ENCODE data around the gene DVL2.

DVL2 gene

DNA sequence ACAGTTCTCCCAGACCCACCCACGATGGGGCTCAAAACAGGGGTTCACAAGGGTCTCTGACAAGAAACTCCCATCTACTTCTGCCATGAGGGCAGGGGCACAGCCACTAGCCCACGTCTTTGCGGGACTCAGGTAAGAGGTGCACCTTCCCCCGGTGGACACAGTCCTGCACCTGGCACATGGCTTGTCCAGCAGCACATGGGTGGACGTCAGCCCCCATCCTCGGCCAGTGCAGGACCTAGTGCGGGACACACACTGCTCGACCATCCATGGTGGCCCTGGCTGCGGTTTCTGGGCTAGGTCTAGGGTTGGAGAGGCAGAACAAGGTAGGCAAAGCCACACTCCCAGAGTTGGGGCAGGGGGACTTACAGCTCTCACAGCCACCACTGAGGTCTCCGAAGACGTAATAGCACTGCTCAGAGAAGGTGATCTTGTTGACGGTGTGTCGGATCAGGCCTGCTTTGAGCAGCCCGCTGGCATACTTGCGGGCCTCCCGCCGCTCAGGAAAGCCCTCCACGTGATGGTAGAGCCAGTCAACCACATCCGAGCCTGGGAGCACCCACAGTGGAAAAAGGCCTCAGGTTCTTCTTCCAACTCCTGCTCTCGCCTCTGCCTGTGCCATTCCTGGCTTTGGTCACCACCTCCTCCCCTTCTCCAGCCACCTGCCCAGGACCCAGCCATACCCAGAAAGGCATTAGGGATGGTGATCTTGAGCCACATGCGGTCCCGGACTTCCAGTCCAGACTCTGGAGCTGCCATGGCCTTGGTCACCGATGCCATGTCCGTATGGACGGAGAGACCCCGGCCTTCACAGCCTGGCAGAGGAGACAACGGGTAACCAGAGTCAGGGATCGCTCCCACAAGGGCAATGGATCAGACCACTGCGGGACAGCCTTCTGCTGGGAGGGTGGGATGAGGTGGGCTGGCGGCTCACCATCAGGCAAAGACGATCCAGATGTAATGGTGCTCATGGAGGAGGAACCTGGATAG is 7.3 kb downstream of the DVL2 start:
- no peaks in the 10 kb centered on the region for H3K27me3 ChIP-seq (ENCODE audit: control insufficient read depth in 2 of 2, insufficient read depth in 2 of 2, low read length in 2 of 2)
- H3K27ac ChIP-seq (ENCODE audit: low read depth in 2 of 2, low read length in 2 of 2): no peak overlapping the region
- H3K36me3 ChIP-seq (ENCODE audit: control insufficient read depth in 2 of 2, insufficient read depth in 2 of 2, low read length in 2 of 2): peaks cover 72 to 77% of the 10 kb centered on the region in 2 donors
- H3K4me3 ChIP-seq (ENCODE audit: low read length in 2 of 2): no peak overlapping the region
- peaks cover 3 to 7% of the 10 kb centered on the region in 2 donors for H3K4me1 ChIP-seq (ENCODE audit: control insufficient read depth in 2 of 2, insufficient read depth in 2 of 2, low read length in 2 of 2)
- H3K9ac ChIP-seq (ENCODE audit: low read depth in 1 of 2, low read length in 2 of 2): no peak overlapping the region
- H3K9me3 ChIP-seq (ENCODE audit: control insufficient read depth in 2 of 2, low read length in 2 of 2): no peaks in the 10 kb centered on the region

DNA sequence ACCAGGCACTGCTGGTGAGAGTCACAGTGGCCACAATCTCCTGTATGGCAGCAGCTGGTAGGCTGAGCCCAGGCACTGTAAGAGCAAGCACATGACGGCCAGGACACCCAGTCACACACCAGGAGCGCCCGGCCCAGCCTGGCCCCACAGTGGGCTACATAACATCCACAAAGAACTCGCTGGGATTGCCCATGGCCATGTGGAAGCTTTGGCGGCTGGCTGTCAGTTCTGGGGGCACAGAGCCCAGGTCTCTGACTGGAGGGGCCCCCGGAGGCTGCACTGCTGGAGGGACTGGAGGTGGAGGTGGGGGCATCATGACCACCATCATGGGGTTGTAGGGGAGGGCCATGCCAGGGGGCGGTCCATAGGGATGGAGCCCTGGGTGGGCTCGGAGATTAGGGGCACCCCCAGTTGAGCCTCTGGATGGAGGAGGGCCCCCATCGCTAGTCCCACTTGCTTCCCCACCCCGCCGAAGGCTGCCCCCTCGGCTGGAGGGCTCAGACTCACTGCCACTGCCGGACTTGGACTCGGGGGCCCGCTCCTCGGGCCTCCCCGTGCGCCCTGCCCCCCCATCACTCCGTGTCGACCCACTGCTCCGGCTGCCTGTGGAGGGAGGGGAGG is 8.5 kb downstream of the DVL2 start:
- H3K9me3 ChIP-seq (ENCODE audit: control insufficient read depth in 2 of 2, low read length in 2 of 2): no peaks in the 10 kb centered on the region
- peaks cover 80 to 86% of the 10 kb centered on the region in 2 donors for H3K36me3 ChIP-seq (ENCODE audit: control insufficient read depth in 2 of 2, insufficient read depth in 2 of 2, low read length in 2 of 2)
- H3K27ac ChIP-seq (ENCODE audit: low read depth in 2 of 2, low read length in 2 of 2): no peak overlapping the region
- peaks cover 12 to 19% of the 10 kb centered on the region in 2 donors for H3K4me1 ChIP-seq (ENCODE audit: control insufficient read depth in 2 of 2, insufficient read depth in 2 of 2, low read length in 2 of 2)
- no peak overlapping the region for H3K4me3 ChIP-seq (ENCODE audit: low read length in 2 of 2)
- no peak overlapping the region for H3K9ac ChIP-seq (ENCODE audit: low read depth in 1 of 2, low read length in 2 of 2)
- H3K27me3 ChIP-seq (ENCODE audit: control insufficient read depth in 2 of 2, insufficient read depth in 2 of 2, low read length in 2 of 2): no peaks in the 10 kb centered on the region

DNA sequence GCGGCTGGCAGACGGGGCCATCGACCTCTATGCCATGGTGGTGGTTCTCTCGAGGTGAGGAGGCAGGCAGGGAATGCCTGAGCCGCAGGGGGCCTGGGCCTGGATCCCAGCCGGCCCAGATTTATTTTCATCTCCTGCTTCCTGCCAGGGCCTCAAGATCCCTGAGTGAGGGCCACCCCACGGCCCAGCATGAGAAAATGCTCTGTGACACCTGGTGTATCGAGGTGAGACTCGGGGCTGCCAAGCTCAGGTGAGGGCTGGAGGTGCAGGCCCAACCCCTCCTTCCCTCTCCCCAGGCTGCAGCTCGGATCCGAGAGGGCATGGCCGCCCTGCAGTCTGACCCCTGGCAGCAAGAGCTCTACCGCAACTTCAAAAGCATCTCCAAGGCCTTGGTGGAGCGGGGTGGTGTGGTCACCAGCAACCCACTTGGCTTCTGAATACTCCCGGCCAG is 9.6 kb downstream of the DVL2 start:
- peak overlapping the region in 1 of 2 donors; percentile 21 for H3K27ac ChIP-seq (ENCODE audit: low read depth in 2 of 2, low read length in 2 of 2)
- no peaks in the 10 kb centered on the region for H3K27me3 ChIP-seq (ENCODE audit: control insufficient read depth in 2 of 2, insufficient read depth in 2 of 2, low read length in 2 of 2)
- H3K4me3 ChIP-seq (ENCODE audit: low read length in 2 of 2): no peak overlapping the region
- H3K4me1 ChIP-seq (ENCODE audit: control insufficient read depth in 2 of 2, insufficient read depth in 2 of 2, low read length in 2 of 2): peaks cover 18 to 27% of the 10 kb centered on the region in 2 donors
- no peaks in the 10 kb centered on the region for H3K9me3 ChIP-seq (ENCODE audit: control insufficient read depth in 2 of 2, low read length in 2 of 2)
- H3K9ac ChIP-seq (ENCODE audit: low read depth in 1 of 2, low read length in 2 of 2): no peak overlapping the region
- peaks cover 70 to 77% of the 10 kb centered on the region in 2 donors for H3K36me3 ChIP-seq (ENCODE audit: control insufficient read depth in 2 of 2, insufficient read depth in 2 of 2, low read length in 2 of 2)

DNA sequence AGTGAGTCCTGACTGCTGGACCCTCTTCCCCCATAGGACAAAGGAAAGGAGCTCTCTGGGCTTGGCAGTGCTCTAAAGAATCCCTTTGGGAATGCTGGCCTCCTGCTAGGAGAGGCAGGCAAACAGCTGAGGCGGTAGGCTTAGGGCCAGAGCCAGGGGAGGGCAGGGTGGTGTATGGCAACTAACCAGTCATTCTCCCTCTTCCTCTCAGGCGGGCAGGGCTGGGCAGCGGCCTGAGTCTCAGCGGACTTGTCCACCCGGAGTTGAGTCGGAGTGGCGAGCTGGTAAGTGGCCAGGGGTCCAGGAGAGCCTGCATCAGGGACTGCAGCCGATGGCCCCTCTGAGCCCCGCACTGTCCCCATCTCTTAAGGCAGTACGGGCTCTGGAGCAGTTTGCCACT is 10.2 kb downstream of the DVL2 start:
- Histone ChIP-seq H3K27ac (ENCODE audit: low read depth in 2 of 2, low read length in 2 of 2) (no peak overlapping the region), H3K9ac (ENCODE audit: low read depth in 1 of 2, low read length in 2 of 2) (no peak overlapping the region), H3K36me3 (ENCODE audit: control insufficient read depth in 2 of 2, insufficient read depth in 2 of 2, low read length in 2 of 2) (peaks cover 64 to 71% of the 10 kb centered on the region in 2 donors), H3K27me3 (ENCODE audit: control insufficient read depth in 2 of 2, insufficient read depth in 2 of 2, low read length in 2 of 2) (no peaks in the 10 kb centered on the region), H3K9me3 (ENCODE audit: control insufficient read depth in 2 of 2, low read length in 2 of 2) (no peaks in the 10 kb centered on the region), H3K4me1 (ENCODE audit: control insufficient read depth in 2 of 2, insufficient read depth in 2 of 2, low read length in 2 of 2) (peaks cover 24 to 31% of the 10 kb centered on the region in 2 donors), H3K4me3 (ENCODE audit: low read length in 2 of 2) (no peak overlapping the region)

DNA sequence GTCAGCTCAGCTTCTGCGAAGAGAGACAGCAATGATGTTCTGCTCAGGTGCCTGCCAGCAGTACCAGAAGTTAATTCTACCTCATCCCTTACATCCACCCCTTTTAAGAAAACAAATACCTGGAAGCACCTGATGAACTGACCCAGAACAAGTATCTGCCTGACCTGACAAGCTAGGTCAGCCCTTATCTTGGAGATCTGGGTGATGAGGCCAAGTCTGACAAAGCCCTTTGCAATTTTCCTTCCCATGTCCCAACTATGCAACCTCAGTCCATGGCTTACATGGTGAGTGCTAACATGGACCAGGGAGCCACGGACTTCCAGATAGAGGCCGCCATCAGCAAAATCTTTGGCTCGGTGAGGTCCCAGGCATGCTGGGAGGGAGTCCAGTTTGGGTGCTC is 10.9 kb downstream of the DVL2 start:
- Histone ChIP-seq H3K4me3 (ENCODE audit: low read length in 2 of 2) (no peak overlapping the region), H3K27me3 (ENCODE audit: control insufficient read depth in 2 of 2, insufficient read depth in 2 of 2, low read length in 2 of 2) (no peaks in the 10 kb centered on the region), H3K9ac (ENCODE audit: low read depth in 1 of 2, low read length in 2 of 2) (no peak overlapping the region), H3K9me3 (ENCODE audit: control insufficient read depth in 2 of 2, low read length in 2 of 2) (no peaks in the 10 kb centered on the region), H3K27ac (ENCODE audit: low read depth in 2 of 2, low read length in 2 of 2) (no peak overlapping the region), H3K36me3 (ENCODE audit: control insufficient read depth in 2 of 2, insufficient read depth in 2 of 2, low read length in 2 of 2) (peaks cover 58 to 65% of the 10 kb centered on the region in 2 donors), H3K4me1 (ENCODE audit: control insufficient read depth in 2 of 2, insufficient read depth in 2 of 2, low read length in 2 of 2) (peaks cover 30 to 34% of the 10 kb centered on the region in 2 donors)

DNA sequence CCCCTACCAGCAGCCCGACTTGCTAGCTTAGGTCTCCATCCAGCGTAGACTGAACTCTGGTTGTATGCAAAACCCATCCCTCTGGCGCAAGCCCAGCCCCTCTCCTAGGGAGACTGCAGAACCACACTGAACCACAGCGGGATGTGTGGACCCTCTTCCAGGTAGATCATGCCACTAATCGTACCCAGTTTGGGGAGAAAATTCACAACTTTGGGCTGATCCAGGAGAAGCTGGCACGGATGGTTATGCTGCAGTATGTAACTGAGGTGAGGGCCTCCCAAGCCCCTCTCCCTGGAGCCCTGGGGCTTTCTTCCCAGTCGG is 11.4 kb downstream of the DVL2 start:
- no peak overlapping the region for H3K4me3 ChIP-seq (ENCODE audit: low read length in 2 of 2)
- no peak overlapping the region for H3K27ac ChIP-seq (ENCODE audit: low read depth in 2 of 2, low read length in 2 of 2)
- H3K9ac ChIP-seq (ENCODE audit: low read depth in 1 of 2, low read length in 2 of 2): no peak overlapping the region
- no peaks in the 10 kb centered on the region for H3K27me3 ChIP-seq (ENCODE audit: control insufficient read depth in 2 of 2, insufficient read depth in 2 of 2, low read length in 2 of 2)
- H3K36me3 ChIP-seq (ENCODE audit: control insufficient read depth in 2 of 2, insufficient read depth in 2 of 2, low read length in 2 of 2): peaks cover 54 to 61% of the 10 kb centered on the region in 2 donors
- peaks cover 34% of the 10 kb centered on the region in 2 donors for H3K4me1 ChIP-seq (ENCODE audit: control insufficient read depth in 2 of 2, insufficient read depth in 2 of 2, low read length in 2 of 2)
- H3K9me3 ChIP-seq (ENCODE audit: control insufficient read depth in 2 of 2, low read length in 2 of 2): no peaks in the 10 kb centered on the region

DNA sequence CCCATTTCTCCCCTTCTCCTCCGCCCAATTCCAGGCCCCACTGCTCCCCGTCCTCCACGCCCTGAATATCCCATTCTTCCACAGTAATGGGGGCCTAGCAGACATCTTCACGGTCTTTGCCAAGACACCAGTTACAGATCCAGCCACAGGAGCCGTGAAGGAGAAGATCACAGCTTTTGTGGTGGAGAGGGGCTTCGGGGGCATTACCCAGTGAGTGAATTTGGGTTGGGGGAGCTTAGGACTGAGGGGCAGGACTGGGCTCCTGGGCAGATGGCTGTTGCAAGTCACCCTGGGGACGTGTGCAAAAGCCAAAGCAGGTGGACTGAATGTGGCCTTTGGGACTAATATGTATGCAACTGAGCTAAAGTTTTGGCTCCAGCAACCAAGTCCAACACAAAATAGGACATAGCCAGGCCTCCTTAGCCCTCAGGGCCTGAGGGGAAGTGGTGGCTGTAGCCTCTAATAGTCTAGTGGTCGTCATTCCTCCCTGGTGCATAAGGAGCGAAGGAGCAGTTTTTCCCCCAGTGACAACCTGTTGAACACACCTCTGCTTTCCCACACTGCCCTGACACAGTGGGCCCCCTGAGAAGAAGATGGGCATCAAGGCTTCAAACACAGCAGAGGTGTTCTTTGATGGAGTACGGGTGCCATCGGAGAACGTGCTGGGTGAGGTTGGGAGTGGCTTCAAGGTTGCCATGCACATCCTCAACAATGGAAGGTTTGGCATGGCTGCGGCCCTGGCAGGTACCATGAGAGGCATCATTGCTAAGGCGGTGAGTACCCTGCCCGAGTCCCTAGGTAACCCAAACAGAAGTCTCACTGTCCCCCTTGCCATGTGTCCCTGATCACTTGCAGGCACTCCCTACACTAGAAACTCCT is 12.0 kb downstream of the DVL2 start:
- no peak overlapping the region for H3K27ac ChIP-seq (ENCODE audit: low read depth in 2 of 2, low read length in 2 of 2)
- H3K9me3 ChIP-seq (ENCODE audit: control insufficient read depth in 2 of 2, low read length in 2 of 2): no peaks in the 10 kb centered on the region
- H3K4me1 ChIP-seq (ENCODE audit: control insufficient read depth in 2 of 2, insufficient read depth in 2 of 2, low read length in 2 of 2): peaks cover 36 to 38% of the 10 kb centered on the region in 2 donors
- peak overlapping the region in 1 of 2 donors; percentile 32 for H3K9ac ChIP-seq (ENCODE audit: low read depth in 1 of 2, low read length in 2 of 2)
- no peak overlapping the region for H3K4me3 ChIP-seq (ENCODE audit: low read length in 2 of 2)
- peaks cover 51 to 56% of the 10 kb centered on the region in 2 donors for H3K36me3 ChIP-seq (ENCODE audit: control insufficient read depth in 2 of 2, insufficient read depth in 2 of 2, low read length in 2 of 2)
- H3K27me3 ChIP-seq (ENCODE audit: control insufficient read depth in 2 of 2, insufficient read depth in 2 of 2, low read length in 2 of 2): no peaks in the 10 kb centered on the region

DNA sequence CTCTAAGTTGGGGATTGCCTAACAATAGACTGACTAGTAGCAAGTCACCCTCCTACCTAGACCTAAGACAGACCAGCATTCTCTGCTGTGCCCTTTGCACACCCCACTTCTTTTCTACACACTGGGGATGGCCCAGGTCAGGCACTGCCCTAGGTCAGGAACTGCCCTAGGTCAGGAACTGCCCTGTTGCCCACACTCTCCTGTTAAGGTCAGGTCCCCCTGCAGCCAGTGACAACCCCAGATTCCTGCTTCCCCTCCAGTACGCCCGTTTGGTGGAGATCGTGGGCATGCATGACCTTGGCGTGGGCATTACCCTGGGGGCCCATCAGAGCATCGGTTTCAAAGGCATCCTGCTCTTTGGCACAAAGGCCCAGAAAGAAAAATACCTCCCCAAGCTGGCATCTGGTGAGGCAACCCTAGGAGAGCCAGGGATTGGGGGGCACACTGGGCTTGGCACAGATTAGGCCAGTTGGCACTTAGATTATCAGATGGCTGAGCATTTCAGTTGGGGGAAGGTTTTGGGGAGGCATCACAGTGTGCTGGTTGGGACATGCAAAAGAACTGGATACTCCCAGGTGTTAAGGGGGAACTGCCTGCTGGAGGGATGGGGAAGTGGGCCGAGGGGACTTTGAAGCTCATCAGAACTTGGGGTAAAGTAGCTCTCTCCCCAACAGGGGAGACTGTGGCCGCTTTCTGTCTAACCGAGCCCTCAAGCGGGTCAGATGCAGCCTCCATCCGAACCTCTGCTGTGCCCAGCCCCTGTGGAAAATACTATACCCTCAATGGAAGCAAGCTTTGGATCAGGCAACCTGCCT is 12.8 kb downstream of the DVL2 start:
- H3K27me3 ChIP-seq (ENCODE audit: control insufficient read depth in 2 of 2, insufficient read depth in 2 of 2, low read length in 2 of 2): no peaks in the 10 kb centered on the region
- no peaks in the 10 kb centered on the region for H3K9me3 ChIP-seq (ENCODE audit: control insufficient read depth in 2 of 2, low read length in 2 of 2)
- peak overlapping the region; percentile 92 to 98 for H3K9ac ChIP-seq (ENCODE audit: low read depth in 1 of 2, low read length in 2 of 2)
- peaks cover 43 to 47% of the 10 kb centered on the region in 2 donors for H3K36me3 ChIP-seq (ENCODE audit: control insufficient read depth in 2 of 2, insufficient read depth in 2 of 2, low read length in 2 of 2)
- H3K4me3 ChIP-seq (ENCODE audit: low read length in 2 of 2): peak overlapping the region; percentile 84 to 88
- peak overlapping the region; percentile 99 for H3K27ac ChIP-seq (ENCODE audit: low read depth in 2 of 2, low read length in 2 of 2)
- peaks cover 36 to 38% of the 10 kb centered on the region in 2 donors for H3K4me1 ChIP-seq (ENCODE audit: control insufficient read depth in 2 of 2, insufficient read depth in 2 of 2, low read length in 2 of 2)

DNA sequence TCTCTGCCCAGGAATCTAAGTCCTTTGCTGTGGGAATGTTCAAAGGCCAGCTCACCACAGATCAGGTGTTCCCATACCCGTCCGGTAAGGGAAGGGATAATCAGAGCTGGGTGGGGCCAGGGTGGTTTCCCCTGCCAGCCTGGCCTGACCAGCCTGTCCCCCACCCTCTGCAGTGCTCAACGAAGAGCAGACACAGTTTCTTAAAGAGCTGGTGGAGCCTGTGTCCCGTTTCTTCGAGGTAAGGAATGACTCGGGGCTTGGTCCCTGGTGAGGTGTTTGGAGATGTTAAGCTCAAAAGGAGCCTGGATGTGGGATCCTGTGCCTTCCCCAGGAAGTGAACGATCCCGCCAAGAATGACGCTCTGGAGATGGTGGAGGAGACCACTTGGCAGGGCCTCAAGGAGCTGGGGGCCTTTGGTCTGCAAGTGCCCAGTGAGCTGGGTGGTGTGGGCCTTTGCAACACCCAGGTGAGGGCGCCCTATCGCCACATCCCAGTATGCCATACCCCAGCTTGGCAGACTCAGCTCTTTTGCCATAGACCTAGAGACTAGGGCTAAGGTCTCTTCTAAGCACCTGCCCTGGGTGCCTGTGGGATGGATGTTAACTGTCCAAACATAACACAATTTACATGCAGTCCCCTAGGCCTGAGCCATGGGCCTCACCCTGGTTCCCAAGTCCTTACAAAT is 13.6 kb downstream of the DVL2 start:
- Histone ChIP-seq H3K27ac (ENCODE audit: low read depth in 2 of 2, low read length in 2 of 2) (peak overlapping the region; percentile 99), H3K4me3 (ENCODE audit: low read length in 2 of 2) (peak overlapping the region; percentile 84 to 88), H3K4me1 (ENCODE audit: control insufficient read depth in 2 of 2, insufficient read depth in 2 of 2, low read length in 2 of 2) (peaks cover 36 to 41% of the 10 kb centered on the region in 2 donors), H3K27me3 (ENCODE audit: control insufficient read depth in 2 of 2, insufficient read depth in 2 of 2, low read length in 2 of 2) (no peaks in the 10 kb centered on the region), H3K9ac (ENCODE audit: low read depth in 1 of 2, low read length in 2 of 2) (peak overlapping the region; percentile 92 to 98), H3K36me3 (ENCODE audit: control insufficient read depth in 2 of 2, insufficient read depth in 2 of 2, low read length in 2 of 2) (peaks cover 40 to 42% of the 10 kb centered on the region in 2 donors), H3K9me3 (ENCODE audit: control insufficient read depth in 2 of 2, low read length in 2 of 2) (no peaks in the 10 kb centered on the region)

Data from mucosa of rectum (tissue), 2 donors.